KBM-7 (cell line): ENCODE results near the gene PROP1.
"Not testable (repeated sequence)": the region's sequence is repeated elsewhere in the genome, so short reads cannot be mapped to it uniquely, and the experiment has no call there.

Source experiments
- DNase-seq: peaks from one replicate; pipeline ENCODE4 v3.0.0-alpha.2; 2015
- in situ Hi-C: fragments of 300-500 bp; cut with MboI; formaldehyde crosslinking; loops from 2 replicates; pipeline ENCODE4 v1.14.3; 2020; ENCODE audit warnings: low sequenced_read_pairs, low pct_unique_long_range_greater_than_20kb, mixed read lengths

Gene PROP1

GRCh38 chr5:177953101-177953500, 42.9 kb downstream of the PROP1 start:
- in situ Hi-C loops, result not testable (repeated sequence)

GRCh38 chr5:177949656-177950055, 46.4 kb downstream of the PROP1 start:
- DNase-seq, result not testable (repeated sequence)

More at GRCh38 chr5:177953101-177953500, 42.9 kb downstream of the PROP1 start:
- DNase-seq, result not testable (repeated sequence)

GRCh38 chr5:177949065-177949464, 47.0 kb downstream of the PROP1 start:
- in situ Hi-C loops, result not testable (repeated sequence)

More at GRCh38 chr5:177949656-177950055, 46.4 kb downstream of the PROP1 start:
- in situ Hi-C loops, result not testable (repeated sequence)

GRCh38 chr5:177947912-177948311, 48.1 kb downstream of the PROP1 start:
- in situ Hi-C loops, result not testable (repeated sequence)

More at GRCh38 chr5:177949065-177949464, 47.0 kb downstream of the PROP1 start:
- DNase-seq, result not testable (repeated sequence)

GRCh38 chr5:177945601-177946283, 50.3 kb downstream of the PROP1 start:
- in situ Hi-C loops, DNase-seq: not testable (repeated sequence)

More at GRCh38 chr5:177947912-177948311, 48.1 kb downstream of the PROP1 start:
- not testable (repeated sequence) for DNase-seq

GRCh38 chr5:177945145-177945544, 50.9 kb downstream of the PROP1 start:
- DNase-seq, in situ Hi-C loops: not testable (repeated sequence)

GRCh38 chr5:177943805-177944736, 52.0 kb downstream of the PROP1 start:
- DNase-seq, result not testable (repeated sequence)

GRCh38 chr5:177942896-177943295, 53.1 kb downstream of the PROP1 start:
- in situ Hi-C loops, DNase-seq: not testable (repeated sequence)

More at GRCh38 chr5:177943805-177944736, 52.0 kb downstream of the PROP1 start:
- in situ Hi-C loops, result not testable (repeated sequence)
